ENCODE data around the gene ACOX3. TPM values are rescaled to one million over a fixed set of nuclear protein-coding genes. Genes with fewer than 3 reads are reported as not detected.
"Not testable (repeated sequence)": the region's sequence is repeated elsewhere in the genome, so short reads cannot be mapped to it uniquely, and the experiment has no call there.

Gene ACOX3
- total RNA-seq (2022) = 17.9 TPM in 2 replicates
- percentile 63 among the genes with signal in this experiment for Bru-seq, nascent RNA
- percentile 64 among the genes with signal in this experiment for BruChase-seq, experiment 1, labeled RNA remaining after a 6-hour chase
- BruChase-seq, experiment 2, labeled RNA remaining after a 2-hour chase = percentile 65 among the genes with signal in this experiment
- long read RNA-seq, transcript ACOX3-203 (18 exons, 2,253 nt) = major isoform, 27 of 64 reads
- long read RNA-seq, partial matches to known transcripts = 7 of 64 reads
- long read RNA-seq, other reads (novel, unspliced or antisense) = 25 of 64 reads

GRCh38 chr4:8440492-8441311 lies at the start of gene ACOX3, which contains the start of gene TRMT44:
Gene ACOX3, minus strand, starts transcription at chr4:8440723. Its CDS starts 24,202 bp downstream, at chr4:8416521.
Gene TRMT44, plus strand, starts transcription at chr4:8440777. Its CDS starts 46 bp downstream, at chr4:8440823.
- peaks cover 64% of the 10 kb centered on the region for H3K4me1 Mint-ChIP-seq (ENCODE audit: insufficient read depth, unreplicated experiment)
- TF ChIP-seq CTCF (IDR thresholded peaks at IDR 0.05; ENCODE audit: unreplicated experiment) = no peak
- BruUV-seq (replicated peaks) = no TSS peak
- no peaks in the 10 kb centered on the region for H3K9me3 Mint-ChIP-seq (ENCODE audit: unreplicated experiment)
- peak within 1 kb of the TSS; percentile 98 for H3K4me3 Mint-ChIP-seq (ENCODE audit: unreplicated experiment)
- ChIA-PET CTCF (interaction anchor here (0.6 kb wide), 1 partner anchor 130 kb away, joined by 3 read pairs; no protein-coding TSS in a partner anchor), POLR2A (interaction anchor here (0.9 to 6.7 kb wide), 10 partner anchors 9 to 257 kb away, joined by 3 to 105 read pairs (median 4); no protein-coding TSS in a partner anchor)
- peak; percentile 92 for DNase-seq (ENCODE audit: unreplicated experiment)
- H3K27me3 Mint-ChIP-seq (ENCODE audit: insufficient read depth, unreplicated experiment) = no peaks in the 10 kb centered on the region
- peak within 1 kb of the TSS; percentile 100 for H3K27ac Mint-ChIP-seq (ENCODE audit: low read depth, unreplicated experiment)
- H3K36me3 Mint-ChIP-seq (ENCODE audit: insufficient read depth, unreplicated experiment) = peaks cover 19% of the 10 kb centered on the region
- intact Hi-C loops (cut with micrococcal nuclease) = no loop called here

- intact Hi-C loops (cut with micrococcal nuclease) = no loop called here
- H3K9me3 Mint-ChIP-seq (ENCODE audit: unreplicated experiment) = no peaks in the 10 kb centered on the region
- ChIA-PET CTCF (no interaction called here), POLR2A (no interaction called here)
- peaks cover 36% of the 10 kb centered on the region for H3K27me3 Mint-ChIP-seq (ENCODE audit: insufficient read depth, unreplicated experiment)
- DNase-seq (ENCODE audit: unreplicated experiment) = no peak
- no peaks in the 10 kb centered on the region for H3K4me1 Mint-ChIP-seq (ENCODE audit: insufficient read depth, unreplicated experiment)
- H3K4me3 Mint-ChIP-seq (ENCODE audit: unreplicated experiment) = no peak overlapping the region
- H3K27ac Mint-ChIP-seq (ENCODE audit: low read depth, unreplicated experiment) = no peak overlapping the region
- H3K36me3 Mint-ChIP-seq (ENCODE audit: insufficient read depth, unreplicated experiment) = no peaks in the 10 kb centered on the region
- BruUV-seq (replicated peaks) = no TSS peak
- TF ChIP-seq CTCF (IDR thresholded peaks at IDR 0.05; ENCODE audit: unreplicated experiment) = no peak
Measured at GRCh38 chr4:8488791-8489369, 48.4 kb upstream of the ACOX3 start.

- ChIA-PET POLR2A (interaction anchor here (0.6 kb wide), 1 partner anchor 480 kb away, joined by 3 read pairs; no protein-coding TSS in a partner anchor), CTCF (interaction anchor here (0.5 kb wide), 1 partner anchor 103 kb away, joined by 3 read pairs; no protein-coding TSS in a partner anchor)
- H3K36me3 Mint-ChIP-seq (ENCODE audit: insufficient read depth, unreplicated experiment); intact Hi-C loops (cut with micrococcal nuclease); H3K27ac Mint-ChIP-seq (ENCODE audit: low read depth, unreplicated experiment); DNase-seq (ENCODE audit: unreplicated experiment); H3K4me1 Mint-ChIP-seq (ENCODE audit: insufficient read depth, unreplicated experiment); H3K9me3 Mint-ChIP-seq (ENCODE audit: unreplicated experiment); BruUV-seq (replicated peaks); H3K4me3 Mint-ChIP-seq (ENCODE audit: unreplicated experiment): not testable (repeated sequence)
- H3K27me3 Mint-ChIP-seq (ENCODE audit: insufficient read depth, unreplicated experiment) = peaks cover 36% of the 10 kb centered on the region
Measured at GRCh38 chr4:8486643-8487042, 46.1 kb upstream of the ACOX3 start.

GRCh38 chr4:8480221-8480620 lies 39.7 kb upstream of the ACOX3 start:
- H3K27ac Mint-ChIP-seq (ENCODE audit: low read depth, unreplicated experiment) = no peak overlapping the region
- intact Hi-C loops (cut with micrococcal nuclease) = no loop called here
- peaks cover 13% of the 10 kb centered on the region for H3K27me3 Mint-ChIP-seq (ENCODE audit: insufficient read depth, unreplicated experiment)
- ChIA-PET POLR2A (interaction anchor here (0.6 kb wide), 1 partner anchor 14 kb away, joined by 3 read pairs; no protein-coding TSS in a partner anchor), CTCF (interaction anchor here (0.6 to 1.3 kb wide), 2 partner anchors 12 to 438 kb away, joined by 3 to 6 read pairs; no protein-coding TSS in a partner anchor)
- H3K36me3 Mint-ChIP-seq (ENCODE audit: insufficient read depth, unreplicated experiment) = peaks cover 14% of the 10 kb centered on the region
- no peaks in the 10 kb centered on the region for H3K4me1 Mint-ChIP-seq (ENCODE audit: insufficient read depth, unreplicated experiment)
- no peak for TF ChIP-seq CTCF (IDR thresholded peaks at IDR 0.05; ENCODE audit: unreplicated experiment)
- BruUV-seq (replicated peaks) = no TSS peak
- no peak overlapping the region for H3K4me3 Mint-ChIP-seq (ENCODE audit: unreplicated experiment)
- DNase-seq (ENCODE audit: unreplicated experiment) = no peak
- H3K9me3 Mint-ChIP-seq (ENCODE audit: unreplicated experiment) = no peaks in the 10 kb centered on the region

Data from MCF 10A (cell line).